Lung (tissue), 12 donors: Measurements from ENCODE around the gene PTPRG. TPM values are rescaled to one million over a fixed set of nuclear protein-coding genes. Genes with fewer than 3 reads are reported as not detected.

ENCODE experiments used
- ATAC-seq: fragments of 200-7000 bp; cut with Tn5 transposase; one replicate; pipeline ENCODE4 v1.9.1; 2020; ENCODE audit warnings: moderate number of reproducible peaks; ENCODE audit not compliant: insufficient read depth, low FRiP score
- DNase-seq, 3 donors: peaks; one replicate each; pipeline ENCODE4 v3.0.0-alpha.2; 2013 to 2017
- H3K27ac ChIP-seq, 2 donors: one replicate each; pipeline ENCODE4 v1.5.1; 2013; ENCODE audit warnings: mild to moderate bottlenecking in 2 of 2, moderate library complexity in 2 of 2, control low read depth in 1 of 2, inconsistent platforms in 1 of 2, low read depth in 1 of 2, low read length in 1 of 2
- H3K27me3 ChIP-seq, 3 donors: one replicate each; pipeline ENCODE4 v1.5.1; 2013; ENCODE audit warnings: low read length in 2 of 3; ENCODE audit not compliant: control insufficient read depth in 3 of 3, insufficient read depth in 3 of 3
- H3K36me3 ChIP-seq, 4 donors: one replicate each; pipeline ENCODE4 v1.5.1; 2013; ENCODE audit warnings: low read length in 4 of 4, mild to moderate bottlenecking in 1 of 4, moderate library complexity in 1 of 4; ENCODE audit not compliant: control insufficient read depth in 4 of 4, insufficient read depth in 4 of 4
- H3K4me1 ChIP-seq, 5 donors: one replicate each; pipeline ENCODE4 v1.5.1; 2013; ENCODE audit warnings: low read length in 5 of 5, mild to moderate bottlenecking in 2 of 5, moderate library complexity in 1 of 5; ENCODE audit not compliant: control insufficient read depth in 5 of 5, insufficient read depth in 5 of 5
- H3K4me3 ChIP-seq: one replicate; pipeline ENCODE4 v1.5.1; 2013; ENCODE audit warnings: mild to moderate bottlenecking, control low read depth, moderate library complexity
- H3K9ac ChIP-seq, 2 donors: one replicate each; pipeline ENCODE4 v1.5.1; 2013; ENCODE audit warnings: low read length in 2 of 2, control low read depth in 1 of 2; ENCODE audit not compliant: insufficient read depth in 1 of 2
- H3K9me3 ChIP-seq, 4 donors: one replicate each; pipeline ENCODE4 v1.5.1; 2013; ENCODE audit warnings: low read length in 3 of 4, mild to moderate bottlenecking in 1 of 4, moderate library complexity in 1 of 4; ENCODE audit not compliant: control insufficient read depth in 4 of 4, insufficient read depth in 3 of 4
- CTCF ChIP-seq: IDR thresholded peaks from 2 replicates; pipeline ENCODE4 v1.5.1; 2012; ENCODE audit warnings: mild to moderate bottlenecking; ENCODE audit errors: control extremely low read depth, extremely low read depth
- whole genome bisulfite sequencing, 2 donors: extraction: QIAGEN DNeasy Blood & Tissue Kit; methylation state at CpG; one replicate each; pipeline ENCODE4 v1.1.7; 2013; 5-methylcytosine and 5-hydroxymethylcytosine counted together
- polyA plus RNA-seq, 2 donors: library from polyadenylated mRNA; stranded (reverse); fragments of 200-250 nt; gene quantifications; one replicate each; pipeline ENCODE4 v1.2.1, GENCODE V29; 2013
- total RNA-seq, 2 donors: library from RNA; depleted of rRNA in 1 of 2; stranded (reverse); fragments of >200 nt in 1 of 2; gene quantifications; one replicate each; pipeline ENCODE4 v1.2.1, GENCODE V29; 2014 to 2021
- donor health status: control.
- donor health status: control.
- donor health status: Bipolar disorder and iron deficiency.
- donor health status: healthy.
- donor health status: DM: yes; HTN: yes; CAD: no.

Gene PTPRG
- total and polyA plus RNA-seq, 4 donors, result 8.5 to 131 (median 75.9) TPM

DNA sequence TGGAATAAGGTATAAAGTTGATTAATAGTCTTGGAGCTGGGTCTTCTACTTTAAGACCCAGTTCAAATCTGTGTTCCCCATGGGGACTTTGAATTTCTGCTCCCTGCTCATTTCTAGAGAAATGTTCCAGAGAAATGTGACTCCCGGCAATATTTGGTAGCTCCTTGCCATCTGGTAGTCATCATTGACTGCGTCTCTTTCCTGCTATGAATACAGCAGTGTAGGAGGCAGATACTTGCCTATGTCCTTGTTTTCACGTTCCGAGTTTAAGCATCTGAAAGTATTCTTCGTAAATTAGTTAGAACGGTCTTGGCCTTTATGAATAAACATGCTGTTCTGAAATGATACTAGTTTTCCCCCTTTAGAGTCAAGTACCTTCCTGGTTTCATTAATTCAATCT is 352.9 kb downstream of the PTPRG start:
- Histone ChIP-seq H3K9me3 (no peaks in the 10 kb centered on the region), H3K27me3 (no peaks in the 10 kb centered on the region), H3K27ac (no peak overlapping the region), H3K9ac (no peak overlapping the region), H3K4me3 (no peak overlapping the region), H3K4me1 (peaks cover 0 to 23% (median 6%) of the 10 kb centered on the region in 5 donors), H3K36me3 (no peaks in the 10 kb centered on the region)
- ATAC-seq (no peak), DNase-seq (no peak)
- 93 to 95% methylated on average over 6 of the region's 6 CpGs for WGBS, 2 donors
- no peak for TF ChIP-seq CTCF

- H3K9me3 ChIP-seq, result no peaks in the 10 kb centered on the region
- H3K4me1 ChIP-seq, result peaks cover 0 to 23% (median 6%) of the 10 kb centered on the region in 5 donors
- H3K4me3 ChIP-seq, result no peak overlapping the region
- TF ChIP-seq CTCF, result no peak
- H3K27ac ChIP-seq, result no peak overlapping the region
- WGBS, 2 donors, result 64 to 65% methylated on average over 3 of the region's 3 CpGs
- no peaks in the 10 kb centered on the region for H3K27me3 ChIP-seq
- H3K9ac ChIP-seq, result no peak overlapping the region
- no peaks in the 10 kb centered on the region for H3K36me3 ChIP-seq
- DNase-seq (no peak), ATAC-seq (no peak)
Observed at GRCh38 chr3:61915296-61915695, 353.9 kb downstream of the PTPRG start.

DNA sequence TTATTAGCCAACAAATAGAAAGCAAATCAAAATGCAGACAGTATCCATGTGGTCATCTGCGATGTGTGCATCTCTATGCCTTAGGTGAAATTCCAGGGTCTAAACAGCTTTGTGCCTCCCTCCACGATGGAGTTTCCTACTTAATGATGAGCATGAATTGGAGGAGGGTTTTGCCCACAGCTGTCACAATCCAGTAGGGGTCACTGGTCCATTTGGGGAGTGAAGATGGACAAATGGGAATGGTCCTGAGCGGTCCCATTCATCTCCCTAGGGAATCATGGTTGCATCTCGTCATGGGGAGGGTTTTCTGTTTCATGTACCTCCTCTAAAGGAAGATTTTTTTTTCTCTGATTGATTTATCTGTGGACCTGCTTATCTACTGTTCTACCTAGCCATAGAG is 358.0 kb downstream of the PTPRG start:
- Histone ChIP-seq H3K4me1 (peaks cover 0 to 16% (median 6%) of the 10 kb centered on the region in 5 donors), H3K9me3 (no peaks in the 10 kb centered on the region), H3K36me3 (no peaks in the 10 kb centered on the region), H3K27ac (no peak overlapping the region), H3K27me3 (no peaks in the 10 kb centered on the region), H3K4me3 (no peak overlapping the region), H3K9ac (no peak overlapping the region)
- ATAC-seq (no peak), DNase-seq (no peak)
- no peak for TF ChIP-seq CTCF
- WGBS, 2 donors, result 83 to 87% methylated on average over 4 of the region's 4 CpGs

DNA sequence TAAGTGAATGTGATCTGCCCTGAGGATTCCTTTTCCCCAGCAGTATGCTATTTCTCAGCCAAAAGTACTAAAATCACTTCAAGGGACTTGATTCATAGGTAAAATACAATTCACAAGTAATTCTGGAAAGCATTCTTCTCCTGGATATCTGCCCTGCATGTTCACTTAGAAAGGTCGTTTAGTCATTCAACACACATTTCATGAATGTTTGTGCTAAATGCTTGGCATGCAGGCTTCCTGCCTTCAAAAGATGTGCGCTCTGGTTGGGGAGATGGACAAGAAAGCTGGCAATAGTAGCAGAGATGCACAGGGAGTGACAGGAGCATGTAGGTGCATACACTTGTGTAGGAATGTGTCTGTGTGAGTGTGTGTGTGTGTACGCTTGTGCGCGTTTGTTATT is 360.7 kb downstream of the PTPRG start:
- 74 to 88% methylated on average over 5 of the region's 5 CpGs for WGBS, 2 donors
- no peak overlapping the region for H3K4me3 ChIP-seq
- H3K36me3 ChIP-seq, result no peaks in the 10 kb centered on the region
- no peak for ATAC-seq
- H3K9ac ChIP-seq, result no peak overlapping the region
- H3K9me3 ChIP-seq, result no peaks in the 10 kb centered on the region
- H3K27ac ChIP-seq, result no peak overlapping the region
- no peak for TF ChIP-seq CTCF
- no peaks in the 10 kb centered on the region for H3K27me3 ChIP-seq
- peaks cover 0 to 36% (median 11%) of the 10 kb centered on the region in 5 donors for H3K4me1 ChIP-seq
- no peak for DNase-seq
